Stimulated activated CD4-positive, alpha-beta T cell treated with anti-CD3 and anti-CD28 coated beads, TNF-alpha, amount 100 ng/mL, for 4 hours (primary cell): ENCODE data around the gene STARD3NL.

Source experiments
- DNase-seq, 3 experiments: peaks; one replicate each; pipeline ENCODE4 v3.0.0-alpha.2; 2020; ENCODE audit warnings: low read depth in 3 of 3

STARD3NL gene

DNA sequence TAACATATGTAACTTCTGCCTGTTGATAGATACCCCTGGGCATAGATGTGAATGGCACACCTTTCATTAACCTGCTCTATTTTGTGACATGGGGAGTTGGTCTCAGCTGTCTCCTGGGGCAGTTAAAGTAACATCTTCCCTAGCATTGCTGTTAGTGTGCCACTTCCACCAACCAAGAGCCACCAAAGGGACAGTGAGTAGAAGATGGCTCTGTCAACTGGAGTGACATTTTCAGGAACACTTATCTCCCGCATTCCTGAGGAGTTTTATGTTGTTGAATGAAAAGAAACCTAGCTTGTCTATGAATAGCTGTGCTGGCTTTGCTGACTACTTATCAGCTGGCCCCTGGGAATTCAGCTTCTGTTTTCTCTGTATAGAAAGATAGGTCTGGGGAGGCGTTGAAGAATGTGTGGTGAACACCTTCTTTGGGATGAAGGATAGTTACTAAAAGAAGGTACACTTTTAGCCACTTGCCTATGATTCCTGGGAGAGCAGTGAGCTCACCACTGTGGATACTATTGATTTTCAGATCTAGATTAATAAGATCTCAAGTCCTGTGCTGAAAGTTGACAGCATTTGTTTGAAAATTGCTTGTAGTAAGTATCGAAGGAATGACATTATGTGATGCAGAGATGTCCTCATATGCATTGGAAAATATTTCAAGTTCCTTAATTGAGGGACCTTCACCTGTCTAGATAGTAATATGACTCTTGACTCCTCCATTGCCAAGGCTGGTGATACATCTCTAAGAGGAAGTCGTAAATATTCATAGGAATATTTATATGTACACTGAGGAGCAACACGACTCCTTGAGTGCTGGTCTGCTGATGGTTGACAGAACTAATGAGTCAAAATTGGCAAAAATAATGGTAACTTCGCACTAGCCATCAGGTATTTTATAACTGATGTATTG, 7.6 kb downstream of the STARD3NL start:
- DNase-seq, result no peak

DNA sequence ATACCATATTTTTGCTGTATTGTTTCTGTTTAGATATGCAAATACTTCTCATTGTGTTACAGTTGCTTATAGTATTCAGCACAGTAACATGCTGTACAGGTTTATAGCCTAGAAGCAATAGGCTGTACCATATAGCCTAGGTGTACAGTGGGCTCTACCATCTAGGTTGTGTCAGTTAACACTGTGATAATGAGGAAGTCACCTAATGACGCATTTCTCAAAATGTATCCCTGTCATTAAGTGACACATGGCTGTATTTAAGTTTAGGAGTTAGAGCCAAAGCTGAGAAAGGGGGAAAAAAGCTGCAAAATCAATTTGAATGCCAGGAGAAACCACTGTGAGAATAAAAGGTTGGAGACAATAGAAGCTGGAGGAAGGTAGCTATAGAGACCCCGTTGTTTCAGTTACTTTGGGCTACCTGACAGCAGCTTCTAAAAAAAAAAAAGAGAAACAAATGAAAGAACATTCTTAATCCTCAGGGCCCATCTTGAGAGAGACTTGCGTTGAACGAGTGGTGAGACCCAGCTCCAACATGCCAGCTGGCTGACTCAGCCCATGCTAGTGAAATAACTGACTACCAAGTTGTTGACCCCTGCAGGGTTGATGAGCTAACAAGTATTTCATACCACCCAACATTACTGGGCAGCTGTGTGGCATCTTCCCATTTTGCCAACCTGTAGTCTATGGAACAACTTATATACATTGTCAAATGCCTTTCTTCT, 8.7 kb downstream of the STARD3NL start:
- no peak for DNase-seq

GRCh38 chr7:38187794-38188440, 9.9 kb downstream of the STARD3NL start:
- DNase-seq, result no peak

DNA sequence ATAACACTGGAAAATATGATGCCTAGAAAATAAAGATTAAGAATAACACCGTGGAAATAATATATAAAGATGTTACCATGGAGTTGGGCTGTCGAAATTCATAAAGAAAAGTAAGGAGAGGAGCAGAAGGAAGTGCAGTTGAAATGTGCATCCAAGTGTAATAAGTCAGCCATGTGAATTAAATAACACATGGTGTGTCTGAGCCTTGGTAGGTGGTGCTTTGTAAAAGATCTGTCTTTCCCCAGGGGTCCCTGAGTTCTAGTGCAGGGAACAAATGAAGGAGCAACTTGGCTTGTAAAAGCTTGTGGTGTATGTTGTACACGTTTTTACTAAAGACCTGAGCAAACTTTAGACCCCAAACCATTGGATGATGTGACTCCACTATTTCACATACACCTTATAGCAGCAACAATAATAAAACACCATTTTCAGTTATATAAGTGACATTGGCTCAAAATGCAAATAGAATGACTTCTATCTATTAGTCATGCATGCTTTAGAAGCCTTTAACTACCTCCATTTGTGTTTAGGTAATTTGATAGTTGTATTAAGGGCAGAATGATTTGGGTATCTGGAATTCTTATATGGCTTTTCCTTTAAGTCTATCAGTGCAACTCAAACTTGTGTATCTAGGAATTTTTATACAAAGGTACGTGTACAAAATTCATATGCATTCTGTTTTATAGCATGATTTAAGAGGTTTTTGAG, 11.3 kb downstream of the STARD3NL start:
- no peak for DNase-seq

DNA sequence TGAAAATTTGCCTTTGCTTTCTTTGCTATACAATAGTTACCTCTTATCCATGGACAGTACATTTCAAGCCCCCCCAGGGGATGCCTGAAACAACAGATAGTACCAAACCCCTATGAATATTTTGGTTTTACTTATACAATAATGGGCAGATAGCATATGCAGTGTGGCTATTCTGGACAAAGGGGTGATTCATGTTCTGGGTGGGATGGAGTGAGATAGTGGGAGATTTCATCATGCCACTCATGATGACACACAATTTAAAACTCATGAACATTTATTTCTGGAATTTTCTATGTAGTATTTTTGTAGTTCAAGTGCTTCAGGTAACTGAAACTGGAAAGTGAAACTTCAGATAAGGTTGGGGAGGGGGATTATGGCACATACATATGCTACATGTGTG, 12.0 kb downstream of the STARD3NL start:
- DNase-seq, result no peak

DNA sequence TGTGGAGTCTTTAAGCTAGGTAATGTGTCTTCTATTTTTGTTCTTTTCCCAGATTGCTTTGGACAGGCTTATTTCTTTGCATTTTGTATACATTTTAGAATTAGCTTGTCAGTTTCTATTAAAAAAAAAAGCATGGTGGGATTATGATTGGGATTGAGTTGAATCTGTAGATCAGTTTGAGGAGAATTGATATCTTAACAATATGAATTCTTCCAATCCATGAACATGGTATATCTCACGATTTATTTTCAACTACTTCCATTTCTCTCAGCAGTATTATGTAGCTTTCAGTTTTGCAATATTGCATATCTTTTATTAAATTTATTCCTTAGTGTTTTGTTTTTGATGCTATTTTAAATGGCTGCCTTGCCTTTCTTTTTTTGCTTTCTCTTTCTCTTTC, 13.7 kb downstream of the STARD3NL start:
- DNase-seq, result no peak

GRCh38 chr7:38192327-38192726, 14.3 kb downstream of the STARD3NL start:
- no peak for DNase-seq

GRCh38 chr7:38195804-38196595, 18.0 kb downstream of the STARD3NL start:
- DNase-seq, result no peak

- DNase-seq, result no peak
These were observed 20.3 kb downstream of the STARD3NL start for GRCh38 chr7:38198366-38198765.

DNA sequence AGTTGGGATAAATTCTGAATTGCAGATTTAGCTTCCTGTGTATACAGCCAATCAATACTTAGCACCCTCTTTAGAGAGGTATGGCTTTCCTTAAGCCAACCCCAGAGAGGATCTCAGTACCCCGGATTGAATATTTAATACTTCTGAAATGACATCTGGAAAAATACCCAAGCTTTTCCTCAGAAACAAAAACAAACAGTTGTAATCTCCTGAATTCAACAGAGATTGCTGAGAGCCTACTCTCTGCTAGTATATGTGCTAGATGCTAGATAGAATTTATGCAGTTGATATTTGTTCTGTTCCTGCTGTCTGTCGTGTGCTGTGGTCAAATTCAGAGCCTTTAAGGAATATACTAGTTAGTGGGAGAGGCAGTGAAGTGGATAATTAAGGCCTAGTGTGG, 21.1 kb downstream of the STARD3NL start:
- DNase-seq, result no peak

- no peak for DNase-seq
These were observed 21.7 kb downstream of the STARD3NL start for GRCh38 chr7:38199782-38200181.

DNA sequence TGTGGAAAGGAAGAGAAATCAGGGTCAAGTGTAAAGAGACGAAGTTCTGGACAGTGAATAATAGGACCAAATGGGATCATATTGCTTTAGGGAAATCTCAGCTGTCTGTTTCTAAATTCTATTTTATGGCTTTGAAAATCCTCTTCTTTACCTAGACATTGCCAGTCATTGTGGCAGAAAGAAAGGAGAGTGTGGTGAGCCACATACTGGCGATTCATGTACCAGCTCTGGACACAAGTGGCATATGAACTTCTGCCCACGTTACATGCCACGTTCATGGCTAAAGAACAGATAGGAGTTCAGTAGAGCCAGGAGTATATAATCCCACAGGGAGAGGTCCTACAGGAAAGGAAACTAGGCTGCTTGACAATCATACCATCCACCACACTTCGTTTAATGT, 28.0 kb downstream of the STARD3NL start:
- no peak for DNase-seq

DNA sequence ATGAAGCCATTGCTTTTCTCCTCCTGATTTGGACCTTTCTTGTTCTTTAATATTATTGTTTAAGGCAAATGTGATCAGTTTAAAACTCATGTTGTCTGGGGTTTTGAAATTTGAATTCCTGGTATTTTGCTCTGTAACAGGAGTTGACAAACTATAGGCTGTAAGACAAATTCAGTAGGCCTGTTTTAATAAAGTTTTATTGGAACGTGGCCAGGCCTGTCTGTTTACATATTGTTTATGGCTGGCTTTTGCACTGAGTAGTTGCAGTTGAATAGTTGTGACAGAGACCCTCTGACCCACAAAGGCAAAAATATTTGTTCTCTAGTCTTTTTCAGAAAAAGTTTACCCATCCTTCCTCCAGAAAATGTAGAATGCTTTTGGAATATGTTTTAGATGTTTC, 29.8 kb downstream of the STARD3NL start:
- no peak for DNase-seq

DNA sequence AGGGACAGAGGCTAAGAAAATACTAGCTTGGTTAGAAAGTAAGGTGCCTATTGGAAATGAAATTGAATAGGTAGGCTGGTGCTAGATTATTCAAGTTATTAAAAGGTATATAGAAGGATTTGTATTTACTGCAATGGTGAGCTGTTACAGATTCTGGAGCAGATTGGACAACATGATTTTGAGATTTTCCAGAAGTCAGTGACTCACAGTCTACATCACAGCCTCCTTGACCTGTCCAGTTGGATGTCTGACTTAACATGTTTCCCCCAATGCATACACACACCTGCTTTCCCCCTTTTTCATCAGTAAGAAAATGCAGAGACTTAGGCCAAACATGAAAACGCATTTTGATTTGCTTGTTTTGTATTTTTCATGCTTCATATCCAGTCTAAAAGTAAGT, 33.4 kb downstream of the STARD3NL start:
- DNase-seq, result no peak

DNA sequence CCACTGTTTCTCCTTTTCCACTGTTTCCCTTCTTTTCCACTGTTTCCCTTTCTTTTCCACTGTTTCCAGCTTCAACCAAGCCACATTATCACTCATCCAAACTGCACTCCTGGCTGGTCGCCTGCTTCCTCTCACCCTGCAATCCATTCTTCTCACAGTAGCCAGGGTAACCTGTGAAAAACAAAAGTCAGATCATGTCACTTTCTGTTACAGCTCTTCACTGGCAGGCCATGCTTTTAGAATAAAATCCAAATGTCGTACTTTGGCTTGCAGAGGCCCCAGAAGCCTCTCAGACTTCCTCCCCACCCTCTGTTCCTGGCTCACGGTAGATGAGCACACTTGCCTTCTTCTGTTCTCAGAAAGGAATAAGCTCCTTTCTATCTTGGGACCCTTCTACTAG, 33.9 kb downstream of the STARD3NL start:
- DNase-seq, result no peak

DNA sequence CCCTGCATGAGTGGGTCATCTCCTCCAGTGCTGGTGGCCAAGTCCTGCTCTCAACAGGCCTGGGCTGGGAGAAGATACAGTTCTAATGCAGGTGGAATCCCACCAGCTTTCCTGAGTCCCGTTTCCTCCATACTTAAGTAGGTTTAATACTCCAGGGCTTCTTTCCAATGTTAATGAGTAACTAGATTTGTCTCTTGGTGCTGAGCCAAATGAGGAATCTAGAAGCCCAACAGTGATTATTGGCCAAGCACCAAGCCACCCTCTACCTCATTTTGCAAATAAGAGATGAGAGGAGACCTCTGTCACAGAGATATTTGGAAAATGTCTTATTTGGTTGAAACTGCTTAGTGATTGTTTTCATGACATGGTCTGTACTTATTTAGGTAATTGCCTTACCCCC, 37.1 kb downstream of the STARD3NL start:
- DNase-seq, result no peak

- DNase-seq, result peak; percentile 41 to 60 (median 41)
These were observed 38.0 kb downstream of the STARD3NL start for GRCh38 chr7:38215735-38216670.

DNA sequence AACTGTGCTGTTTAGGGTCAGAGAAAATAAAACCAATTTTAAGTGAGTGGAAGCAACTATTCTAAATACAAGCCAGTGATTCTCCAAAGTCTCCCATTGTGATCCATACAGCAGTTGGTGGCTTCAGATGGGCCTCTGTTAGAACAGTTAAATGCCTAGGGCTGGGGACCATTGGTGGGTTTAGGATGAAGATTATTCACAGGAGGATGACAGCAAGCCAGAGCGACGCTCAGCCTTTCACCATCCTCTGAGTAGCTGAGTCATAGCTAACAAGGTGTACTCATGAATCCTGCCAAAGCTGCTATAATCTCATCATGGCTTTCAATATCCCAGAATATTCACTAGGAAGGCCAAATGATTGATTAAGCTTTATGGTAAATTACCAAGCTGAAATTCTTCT, 39.6 kb downstream of the STARD3NL start:
- DNase-seq, result no peak

- no peak for DNase-seq
These were observed 42.4 kb downstream of the STARD3NL start for GRCh38 chr7:38220452-38220851.

GRCh38 chr7:38222481-38223096, 44.5 kb downstream of the STARD3NL start:
- no peak for DNase-seq
